GM18499 (cell line): ENCODE measurements around the gene ADAMTS15.

ENCODE experiments used
- ATAC-seq: cut with Tn5 transposase; IDR thresholded peaks from one replicate; pipeline ENCODE4 v1.9.1; 2021; ENCODE audit warnings: moderate number of reproducible peaks; ENCODE audit not compliant: insufficient read depth, unreplicated experiment

ADAMTS15 gene

DNA sequence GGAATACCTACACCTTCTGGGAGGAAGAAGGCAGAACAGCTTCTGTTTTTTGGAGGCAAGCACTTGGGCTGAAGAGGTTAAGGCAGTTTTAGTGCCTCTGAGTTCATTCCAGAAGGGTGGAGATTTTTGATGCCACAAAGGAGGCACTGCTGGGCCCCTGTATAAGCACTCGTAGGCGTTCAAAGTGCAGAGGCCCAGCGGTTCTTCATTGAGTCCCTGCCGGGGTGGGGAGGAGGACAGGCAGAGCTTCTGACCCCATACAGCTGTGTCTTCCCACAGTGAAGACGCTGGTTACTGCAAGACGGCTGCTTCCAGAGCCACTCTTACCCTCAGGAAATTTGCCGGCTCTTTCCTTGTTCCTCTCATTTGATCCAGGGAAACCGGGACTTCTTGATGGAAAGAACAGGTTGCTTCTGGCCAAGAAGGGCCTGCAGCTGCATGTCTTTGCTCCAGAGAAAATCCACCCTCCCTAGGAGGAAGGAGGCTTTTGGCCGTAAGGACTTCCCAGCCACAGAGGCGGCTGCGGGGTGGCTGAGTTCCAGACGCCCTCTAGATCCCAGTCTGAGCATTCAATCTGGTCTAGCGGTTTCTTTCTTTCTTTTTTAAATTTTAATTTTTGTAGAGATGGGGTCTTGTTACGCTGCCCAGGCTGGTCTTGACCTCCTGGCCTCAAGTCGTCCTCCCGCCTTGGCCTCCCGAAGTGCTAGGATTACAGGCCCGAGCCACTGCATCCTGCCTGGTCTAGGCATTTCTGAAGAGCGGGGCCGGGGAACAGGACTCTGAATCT, 9.4 kb downstream of the ADAMTS15 start:
- no peak for ATAC-seq

DNA sequence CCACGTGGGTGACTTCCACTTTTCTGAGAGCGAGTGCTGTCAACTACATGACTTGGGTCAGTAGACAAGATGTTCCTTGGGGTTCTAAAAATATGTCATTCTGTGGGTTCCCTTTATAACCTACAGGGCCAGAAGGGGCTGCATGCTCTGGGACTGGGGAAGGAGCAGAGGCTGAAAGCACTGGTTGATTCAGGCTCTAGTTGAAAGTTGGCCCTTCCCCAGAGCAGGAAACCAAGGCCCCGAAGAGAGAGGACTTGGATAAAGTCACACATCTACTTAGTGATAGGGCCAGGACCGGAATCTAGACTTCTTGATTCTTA, 9.9 kb downstream of the ADAMTS15 start:
- ATAC-seq = no peak

- no peak for ATAC-seq
Measured at GRCh38 chr11:130459521-130459920, 11.1 kb downstream of the ADAMTS15 start.

DNA sequence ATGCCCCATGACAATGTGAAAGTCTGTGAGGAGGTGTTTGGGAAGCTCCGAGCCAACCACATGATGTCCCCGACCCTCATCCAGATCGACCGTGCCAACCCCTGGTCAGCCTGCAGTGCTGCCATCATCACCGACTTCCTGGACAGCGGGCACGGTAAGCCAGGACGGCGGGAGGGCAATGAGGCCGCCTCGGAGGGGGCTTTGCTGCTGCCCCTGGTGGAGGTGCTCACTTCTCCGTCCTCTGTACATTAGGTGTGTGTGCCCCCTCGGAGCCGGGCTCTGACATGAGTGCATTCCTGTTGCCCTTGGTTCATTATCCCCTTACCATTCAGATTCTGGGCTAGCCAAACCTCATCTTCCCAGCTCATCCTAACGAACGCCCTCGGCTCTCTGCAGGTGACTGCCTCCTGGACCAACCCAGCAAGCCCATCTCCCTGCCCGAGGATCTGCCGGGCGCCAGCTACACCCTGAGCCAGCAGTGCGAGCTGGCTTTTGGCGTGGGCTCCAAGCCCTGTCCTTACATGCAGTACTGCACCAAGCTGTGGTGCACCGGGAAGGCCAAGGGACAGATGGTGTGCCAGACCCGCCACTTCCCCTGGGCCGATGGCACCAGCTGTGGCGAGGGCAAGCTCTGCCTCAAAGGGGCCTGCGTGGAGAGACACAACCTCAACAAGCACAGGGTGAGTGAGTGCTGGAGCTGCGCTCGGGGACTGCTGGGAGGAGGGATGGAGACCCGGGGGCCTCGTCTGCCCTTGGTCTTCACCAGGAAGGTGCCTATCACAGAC, 13.8 kb downstream of the ADAMTS15 start:
- ATAC-seq = no peak

GRCh38 chr11:130462931-130463330, 14.5 kb downstream of the ADAMTS15 start:
- ATAC-seq = no peak

DNA sequence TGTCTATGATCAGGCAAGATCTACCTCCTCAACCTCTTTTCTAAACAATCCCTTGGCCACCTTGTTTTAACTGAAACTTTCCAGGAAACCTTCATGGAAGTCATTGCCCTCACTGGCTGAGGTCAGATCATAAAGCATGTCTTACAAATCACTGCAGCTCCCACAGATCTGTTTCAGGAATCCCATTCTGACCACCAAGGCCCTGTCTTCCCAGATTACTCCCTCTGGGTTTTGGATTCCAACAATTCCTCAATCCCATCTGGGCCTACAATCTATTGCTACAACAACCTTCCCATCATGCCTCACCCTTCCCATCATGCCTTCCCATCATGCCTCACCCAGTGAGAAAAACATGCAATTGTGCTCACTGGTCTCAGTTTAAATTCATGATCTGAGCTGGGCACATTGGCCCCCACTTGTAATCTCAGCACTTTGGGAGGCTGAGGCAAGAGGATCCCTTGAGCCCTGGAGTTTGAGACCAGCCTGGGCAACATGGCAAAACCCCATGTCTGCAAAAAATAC, 15.9 kb downstream of the ADAMTS15 start:
- no peak for ATAC-seq

GRCh38 chr11:130465263-130465662, 16.8 kb downstream of the ADAMTS15 start:
- ATAC-seq = no peak

GRCh38 chr11:130467116-130467900, 18.9 kb downstream of the ADAMTS15 start:
- no peak for ATAC-seq

DNA sequence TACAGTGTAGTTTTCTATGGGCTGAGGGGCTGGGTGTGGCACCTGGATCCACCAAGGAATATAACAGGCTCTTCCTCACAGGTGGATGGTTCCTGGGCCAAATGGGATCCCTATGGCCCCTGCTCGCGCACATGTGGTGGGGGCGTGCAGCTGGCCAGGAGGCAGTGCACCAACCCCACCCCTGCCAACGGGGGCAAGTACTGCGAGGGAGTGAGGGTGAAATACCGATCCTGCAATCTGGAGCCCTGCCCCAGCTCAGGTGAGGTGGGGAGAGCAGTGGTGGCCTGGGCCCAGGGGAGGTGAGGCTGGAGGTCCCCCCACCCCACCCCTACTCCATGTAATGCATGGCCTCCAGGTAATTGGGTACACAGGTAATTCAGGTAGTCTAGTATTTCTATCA, 20.7 kb downstream of the ADAMTS15 start:
- ATAC-seq = no peak

- no peak for ATAC-seq
Measured at GRCh38 chr11:130470832-130471706, 22.6 kb downstream of the ADAMTS15 start.

- no peak for ATAC-seq
Measured at GRCh38 chr11:130471731-130472433, 23.4 kb downstream of the ADAMTS15 start.

DNA sequence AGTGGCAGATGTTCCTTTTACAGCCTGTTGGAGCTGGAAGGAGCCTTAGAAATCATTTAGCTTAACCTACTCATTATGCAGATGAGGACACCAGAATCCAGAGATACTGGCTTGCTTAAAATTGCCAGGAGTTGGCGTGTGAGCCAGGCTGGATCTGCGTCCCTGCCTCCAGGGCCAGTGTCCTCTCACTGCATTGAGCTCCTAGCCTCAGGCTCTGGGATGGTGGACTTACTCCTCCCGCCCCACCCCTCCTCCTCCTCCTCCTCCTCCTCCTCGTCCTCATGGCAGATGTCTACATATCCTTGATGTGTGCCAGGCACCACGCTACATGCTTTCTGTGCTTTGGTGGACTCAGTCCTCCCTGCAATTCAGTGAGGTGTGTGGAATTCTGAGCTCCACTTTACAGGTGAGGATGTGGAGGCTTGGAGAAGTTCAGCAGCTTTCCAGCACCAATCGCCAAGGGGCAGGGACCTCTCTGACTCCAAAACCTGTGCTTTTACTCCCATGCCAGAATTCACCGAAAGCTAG, 24.1 kb downstream of the ADAMTS15 start:
- ATAC-seq = no peak

GRCh38 chr11:130473056-130473794, 24.8 kb downstream of the ADAMTS15 start:
- no peak for ATAC-seq

DNA sequence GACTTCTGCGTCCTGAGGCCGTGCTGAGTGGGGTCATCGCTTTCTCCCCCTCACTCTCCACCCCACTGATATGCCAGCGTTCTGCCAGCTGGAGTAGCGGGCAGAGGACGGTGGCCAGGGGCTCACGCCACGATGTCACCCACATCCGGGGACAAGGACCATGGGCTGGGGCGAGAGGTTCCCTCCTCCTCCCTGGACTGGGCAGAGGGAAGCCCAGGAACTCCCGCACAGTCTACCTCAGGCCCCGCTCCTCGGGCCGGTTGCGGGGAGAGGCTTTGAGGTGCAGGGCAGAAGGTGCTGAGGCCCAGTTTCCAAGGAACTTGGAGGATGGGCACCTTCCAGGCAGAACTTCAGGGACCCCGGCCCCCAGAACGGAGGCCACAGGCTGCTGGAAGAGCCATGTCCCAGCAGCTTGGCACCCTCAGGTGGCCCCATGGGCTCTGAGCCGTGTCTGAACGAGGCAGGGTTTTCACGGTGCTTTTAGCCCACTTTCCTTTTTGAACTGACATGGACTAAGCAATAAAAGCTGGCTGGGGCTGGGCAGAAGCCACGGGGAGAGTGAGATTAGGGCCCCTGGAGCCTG, 25.4 kb downstream of the ADAMTS15 start:
- ATAC-seq = no peak

DNA sequence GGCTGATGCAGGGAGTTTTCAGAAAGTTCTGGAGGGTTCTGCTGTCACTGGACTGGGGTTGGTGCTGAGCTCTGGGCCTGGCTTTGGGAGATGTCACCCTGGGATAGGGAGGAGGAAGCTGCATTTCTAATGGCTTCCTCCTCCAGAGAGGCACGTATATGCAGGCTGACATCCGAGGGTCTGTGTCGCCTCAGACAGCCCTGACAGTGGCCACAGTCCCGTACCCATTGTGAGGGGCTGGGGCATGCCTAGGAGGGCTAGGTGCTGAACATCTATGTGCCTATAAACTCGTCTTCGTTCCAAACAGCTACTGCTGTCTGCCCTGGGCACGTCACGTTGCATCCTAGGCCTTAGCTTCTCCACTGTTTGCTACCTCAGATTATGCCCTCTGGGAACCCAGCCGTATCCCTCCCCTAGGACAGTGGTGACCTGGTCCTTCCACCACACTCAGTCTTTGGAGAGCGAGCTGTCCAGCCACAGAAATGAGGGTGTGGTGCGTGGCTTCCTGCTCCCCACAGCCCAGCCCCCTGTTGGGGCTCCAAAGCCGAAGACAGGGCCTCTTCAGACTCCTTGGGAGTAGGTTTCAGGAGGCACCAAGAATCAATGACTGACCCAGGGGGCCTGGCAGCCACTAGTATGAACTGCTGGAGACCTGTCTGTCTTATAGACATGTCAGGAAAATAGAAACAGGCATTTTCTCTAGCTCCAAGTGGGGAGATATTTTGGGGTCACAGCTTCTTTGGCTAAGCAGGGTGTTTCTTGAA, 26.4 kb downstream of the ADAMTS15 start:
- ATAC-seq = no peak

DNA sequence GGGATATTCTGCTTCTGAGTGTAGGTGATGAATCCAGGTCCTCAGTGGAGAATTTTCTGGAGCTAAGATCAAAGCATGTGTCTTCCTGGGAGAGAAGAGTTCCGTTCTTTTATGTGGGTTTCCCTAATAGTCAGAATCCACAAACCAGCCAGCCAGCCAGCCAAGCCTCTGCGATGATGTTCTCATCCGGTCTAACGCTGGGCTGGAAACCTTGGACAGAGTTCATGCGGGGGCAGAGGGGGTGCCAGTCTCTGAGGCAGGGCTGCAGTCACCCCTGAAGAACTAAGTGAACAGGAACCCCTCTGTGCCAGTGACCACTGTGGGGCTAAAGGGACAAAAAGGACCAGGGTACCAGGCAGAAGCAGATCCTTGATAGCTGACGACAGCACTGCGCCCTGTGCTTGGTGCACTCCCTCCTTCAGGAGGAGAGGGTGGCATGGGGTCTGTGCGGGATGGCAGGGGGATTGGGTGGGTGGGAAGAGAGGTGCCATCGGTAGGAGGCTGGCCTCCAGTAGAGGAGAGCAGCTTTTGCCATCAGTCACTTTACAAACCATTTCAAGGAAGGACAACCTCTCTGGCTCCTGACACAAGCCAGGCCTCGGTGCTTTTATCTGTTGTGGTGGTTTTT, 27.1 kb downstream of the ADAMTS15 start:
- no peak for ATAC-seq
